K562 (cell line): ENCODE data around the gene GMDS. TPM values are rescaled to one million over a fixed set of nuclear protein-coding genes. Genes with fewer than 3 reads are reported as not detected.

Experiments
- ESRRB ChIP-seq: fragments of 250-450 bp; sonication (Bioruptor Pico); IDR thresholded peaks from 2 replicates; pipeline ENCODE4 v1.5.0; 2020; ENCODE audit warnings: mild to moderate bottlenecking, moderate library complexity, borderline replicate concordance
- FOSL1 ChIP-seq: fragments of 200-800 bp; sonication (Bioruptor generic); conservative IDR thresholded peaks from 2 replicates; pipeline ENCODE4 v1.6.1; 2016; ENCODE audit warnings: missing genetic modification characterization, missing compliant biosample characterization
- FOXP1 ChIP-seq: sonication (generic); formaldehyde crosslinking; IDR thresholded peaks from 2 replicates; pipeline ENCODE4 v1.8.0; 2022; ENCODE audit warnings: mild to moderate bottlenecking, missing genetic modification reagents
- HNRNPL ChIP-seq: fragments of 200-400 bp; formaldehyde crosslinking; IDR thresholded peaks from 2 replicates; pipeline ENCODE4 v1.6.1; 2017; ENCODE audit warnings: low read depth, mild to moderate bottlenecking, low read length
- JUND ChIP-seq, 2 experiments: IDR thresholded peaks; 2 replicates in 1 of 2; 3 replicates in 1 of 2; pipeline ENCODE4 v1.6.1; 2011; ENCODE audit warnings: borderline replicate concordance in 2 of 2, low read depth in 2 of 2, low read length in 2 of 2, improper control_type of control experiment in 1 of 2, missing biosample characterization in 1 of 2, missing genetic modification characterization in 1 of 2, missing genetic modification reagents in 1 of 2
- KDM5B ChIP-seq: fragments of 200-600 bp; sonication (generic); IDR thresholded peaks from 2 replicates; pipeline ENCODE4 v1.6.1; 2012; ENCODE audit warnings: low read depth, mild to moderate bottlenecking, moderate library complexity, low read length, control low read depth, inconsistent platforms; ENCODE audit not compliant: insufficient replicate concordance
- PHB2 ChIP-seq: fragments of 450-650 bp; IDR thresholded peaks from 2 replicates; pipeline ENCODE4 v1.6.1; 2017; ENCODE audit warnings: low read depth
- PPARD ChIP-seq: fragments of 250-450 bp; sonication (Bioruptor Pico); IDR thresholded peaks from 2 replicates; pipeline ENCODE4 v1.8.0; 2022; ENCODE audit warnings: inconsistent platforms, mild to moderate bottlenecking, moderate library complexity
- RUNX1 ChIP-seq: sonication (generic); IDR thresholded peaks from 2 replicates; pipeline ENCODE4 v1.6.1; 2016; ENCODE audit warnings: antibody characterized with exemption, low read depth
- SLC30A9 ChIP-seq: fragments of 250-450 bp; sonication (Bioruptor Pico); IDR thresholded peaks from 2 replicates; pipeline ENCODE4 v1.8.0; 2022; ENCODE audit warnings: mild to moderate bottlenecking, moderate library complexity
- STAT5A ChIP-seq: IDR thresholded peaks from 2 replicates; pipeline ENCODE4 v1.6.1; 2012; ENCODE audit warnings: low read length, inconsistent platforms, borderline replicate concordance
- TAF7 ChIP-seq: fragments of 450-650 bp; IDR thresholded peaks from 2 replicates; pipeline ENCODE4 v1.6.1; 2016; ENCODE audit warnings: missing genetic modification characterization, missing compliant biosample characterization
- XRCC3 ChIP-seq: fragments of 450-650 bp; IDR thresholded peaks from 2 replicates; pipeline ENCODE4 v1.6.1; 2017; ENCODE audit warnings: mild to moderate bottlenecking, moderate library complexity
- ZEB2 ChIP-seq: fragments of 450-650 bp; IDR thresholded peaks from 2 replicates; pipeline ENCODE4 v1.6.1; 2016
- ZNF140 ChIP-seq: fragments of 250-450 bp; sonication (Bioruptor Pico); IDR thresholded peaks from 2 replicates; pipeline ENCODE4 v1.8.0; 2021; ENCODE audit warnings: moderate library complexity, mild to moderate bottlenecking, inconsistent platforms
- ZNF408 ChIP-seq: fragments of 250-450 bp; sonication (Bioruptor Pico); IDR thresholded peaks from 2 replicates; pipeline ENCODE4 v1.4.0; 2020; ENCODE audit warnings: low read depth, mild to moderate bottlenecking, moderate library complexity
- polyA plus RNA-seq, 8 experiments: library from polyadenylated mRNA; depleted of rRNA in 4 of 8; stranded (reverse) in 5 of 8; unstranded in 3 of 8; fragments of >200 nt; fragmentation: Nextera tagmentation in 2 of 8; fragmentation: Illumina TruSeq in 1 of 8; extraction: Ambion mirVana in 2 of 8; extraction: Trizol in 1 of 8; gene quantifications; 2 replicates each; pipeline versions ENCODE4 v1.2.1 to v1.2.3, GENCODE V29; 2011 to 2014; ENCODE audit warnings: inconsistent platforms in 1 of 8, missing spikeins in 1 of 8
- total RNA-seq, 7 experiments: library from RNA; depleted of rRNA in 6 of 7; stranded (reverse); fragments of >200 nt in 6 of 7; fragmentation: Illumina TruSeq in 2 of 7; extraction: Trizol in 2 of 7; gene quantifications; 2 replicates each; pipeline versions ENCODE4 v1.2.1 to v1.2.3, GENCODE V29; 2011 to 2021; ENCODE audit warnings: low replicate concordance in 1 of 7
- TF ChIP-seq, protein P1 (sequence below): sonication (generic); formaldehyde crosslinking; IDR thresholded peaks from 2 replicates; pipeline ENCODE4 v1.8.1; 2023; ENCODE audit warnings: mild to moderate bottlenecking, missing genetic modification reagents, moderate library complexity
- TF ChIP-seq, protein P2 (sequence below): fragments of 200-800 bp; sonication (Bioruptor generic); IDR thresholded peaks from 2 replicates; pipeline ENCODE4 v1.6.1; 2017; ENCODE audit warnings: missing genetic modification characterization, missing compliant biosample characterization
- TF ChIP-seq, protein P3 (sequence below): fragments of 250-450 bp; sonication (Bioruptor Pico); IDR thresholded peaks from 2 replicates; pipeline ENCODE4 v1.5.1; 2021; ENCODE audit warnings: mild to moderate bottlenecking
- TF ChIP-seq, protein P4 (sequence below): fragments of 450-650 bp; IDR thresholded peaks from 2 replicates; pipeline ENCODE4 v1.6.1; 2014; ENCODE audit warnings: low read depth, mild to moderate bottlenecking, moderate library complexity, borderline replicate concordance

The GMDS gene
- total and polyA plus RNA-seq, 9 of the 15 experiments (the other 6 are each of a cell fraction or from before 2014, with no cell fraction given), result 0.48 to 31.8 (median 13.4) TPM

DNA sequence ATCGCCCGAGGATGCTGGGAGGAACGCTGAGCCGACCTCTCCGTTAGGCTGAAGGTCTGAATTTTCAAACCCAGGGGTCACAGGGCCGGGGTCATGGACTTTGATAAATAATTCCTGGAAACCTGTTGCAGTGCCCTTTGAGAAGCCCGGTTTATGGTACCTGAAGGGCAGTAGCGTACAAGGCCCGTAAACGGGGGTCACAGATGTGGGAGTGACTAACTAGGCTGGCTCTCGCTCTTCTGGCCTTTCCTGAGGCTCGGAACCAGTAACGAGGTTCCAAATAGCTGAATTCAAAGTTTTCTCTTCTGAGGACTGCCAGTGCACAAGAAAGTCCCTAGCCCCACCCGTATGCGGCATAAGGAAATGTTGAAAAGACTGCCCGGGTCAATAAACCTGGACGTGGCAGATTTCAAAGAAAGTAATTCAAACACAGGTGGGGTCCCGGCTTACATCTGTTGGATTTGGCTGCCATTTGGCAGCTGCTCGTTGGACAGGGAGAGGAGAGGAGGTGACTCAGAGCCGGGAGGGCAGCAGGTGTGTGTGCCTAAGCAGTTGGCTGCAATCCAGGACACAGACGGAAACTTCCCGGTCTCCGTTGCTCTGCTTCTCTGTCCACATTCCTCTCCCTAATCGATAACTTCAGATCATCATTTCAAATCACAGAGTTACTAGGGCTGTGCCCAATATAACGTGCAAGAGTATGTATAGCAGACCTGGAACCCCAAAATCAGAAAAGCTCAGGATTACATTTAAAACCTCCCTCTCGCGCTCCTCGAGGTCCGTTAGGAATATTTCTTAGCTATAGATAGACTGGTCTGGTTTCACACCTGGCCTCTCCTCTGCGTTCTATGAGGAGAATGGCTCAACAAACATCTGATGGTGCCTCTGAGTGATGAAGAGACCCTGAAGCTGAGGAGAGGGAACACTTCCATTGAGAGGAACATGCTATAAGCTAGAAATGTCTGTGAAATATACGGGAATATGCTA is 765 bp upstream of the GMDS start (continued):
- TF ChIP-seq STAT5A (no peak), TAF7 (tag) (no peak), HNRNPL (no peak), JUND (IDR thresholded peaks at IDR 0.05; ENCODE audit: borderline replicate concordance, low read depth, low read length) (peak; percentile 88), JUND (tag; IDR thresholded peaks at IDR 0.05; ENCODE audit: borderline replicate concordance, low read depth, low read length) (peak; percentile 75; the same call in 1 of the 3 replicates), ESRRB (no peak), PPARD (CRISPR knock-in tag) (no peak), RUNX1 (no peak), FOSL1 (tag) (peak; percentile 69), KDM5B (peak; percentile 3), ZNF140 (CRISPR knock-in tag) (no peak), SLC30A9 (no peak), ZNF408 (CRISPR knock-in tag) (no peak), XRCC3 (no peak), PHB2 (no peak), FOXP1 (no peak), ZEB2 (peak; percentile 33; the same call in 1 of the 2 replicates)
- TF ChIP-seq, protein P1, sequence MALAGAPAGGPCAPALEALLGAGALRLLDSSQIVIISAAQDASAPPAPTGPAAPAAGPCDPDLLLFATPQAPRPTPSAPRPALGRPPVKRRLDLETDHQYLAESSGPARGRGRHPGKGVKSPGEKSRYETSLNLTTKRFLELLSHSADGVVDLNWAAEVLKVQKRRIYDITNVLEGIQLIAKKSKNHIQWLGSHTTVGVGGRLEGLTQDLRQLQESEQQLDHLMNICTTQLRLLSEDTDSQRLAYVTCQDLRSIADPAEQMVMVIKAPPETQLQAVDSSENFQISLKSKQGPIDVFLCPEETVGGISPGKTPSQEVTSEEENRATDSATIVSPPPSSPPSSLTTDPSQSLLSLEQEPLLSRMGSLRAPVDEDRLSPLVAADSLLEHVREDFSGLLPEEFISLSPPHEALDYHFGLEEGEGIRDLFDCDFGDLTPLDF (CRISPR knock-in tag), result peak; percentile 59; the same call in 1 of the 2 replicates
- TF ChIP-seq, protein P2, sequence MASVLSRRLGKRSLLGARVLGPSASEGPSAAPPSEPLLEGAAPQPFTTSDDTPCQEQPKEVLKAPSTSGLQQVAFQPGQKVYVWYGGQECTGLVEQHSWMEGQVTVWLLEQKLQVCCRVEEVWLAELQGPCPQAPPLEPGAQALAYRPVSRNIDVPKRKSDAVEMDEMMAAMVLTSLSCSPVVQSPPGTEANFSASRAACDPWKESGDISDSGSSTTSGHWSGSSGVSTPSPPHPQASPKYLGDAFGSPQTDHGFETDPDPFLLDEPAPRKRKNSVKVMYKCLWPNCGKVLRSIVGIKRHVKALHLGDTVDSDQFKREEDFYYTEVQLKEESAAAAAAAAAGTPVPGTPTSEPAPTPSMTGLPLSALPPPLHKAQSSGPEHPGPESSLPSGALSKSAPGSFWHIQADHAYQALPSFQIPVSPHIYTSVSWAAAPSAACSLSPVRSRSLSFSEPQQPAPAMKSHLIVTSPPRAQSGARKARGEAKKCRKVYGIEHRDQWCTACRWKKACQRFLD (CRISPR knock-in tag), result 0 out of 2 replicates have a peak, but pooled peaks have one; percentile 43
- TF ChIP-seq, protein P3, sequence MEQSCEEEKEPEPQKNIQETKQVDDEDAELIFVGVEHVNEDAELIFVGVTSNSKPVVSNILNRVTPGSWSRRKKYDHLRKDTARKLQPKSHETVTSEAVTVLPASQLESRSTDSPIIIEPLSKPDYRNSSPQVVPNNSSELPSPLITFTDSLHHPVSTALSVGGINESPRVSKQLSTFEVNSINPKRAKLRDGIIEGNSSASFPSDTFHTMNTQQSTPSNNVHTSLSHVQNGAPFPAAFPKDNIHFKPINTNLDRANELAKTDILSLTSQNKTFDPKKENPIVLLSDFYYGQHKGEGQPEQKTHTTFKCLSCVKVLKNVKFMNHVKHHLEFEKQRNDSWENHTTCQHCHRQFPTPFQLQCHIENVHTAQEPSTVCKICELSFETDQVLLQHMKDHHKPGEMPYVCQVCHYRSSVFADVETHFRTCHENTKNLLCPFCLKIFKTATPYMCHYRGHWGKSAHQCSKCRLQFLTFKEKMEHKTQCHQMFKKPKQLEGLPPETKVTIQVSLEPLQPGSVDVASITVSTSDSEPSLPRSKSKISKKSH (CRISPR knock-in tag), result no peak
- TF ChIP-seq, protein P4, sequence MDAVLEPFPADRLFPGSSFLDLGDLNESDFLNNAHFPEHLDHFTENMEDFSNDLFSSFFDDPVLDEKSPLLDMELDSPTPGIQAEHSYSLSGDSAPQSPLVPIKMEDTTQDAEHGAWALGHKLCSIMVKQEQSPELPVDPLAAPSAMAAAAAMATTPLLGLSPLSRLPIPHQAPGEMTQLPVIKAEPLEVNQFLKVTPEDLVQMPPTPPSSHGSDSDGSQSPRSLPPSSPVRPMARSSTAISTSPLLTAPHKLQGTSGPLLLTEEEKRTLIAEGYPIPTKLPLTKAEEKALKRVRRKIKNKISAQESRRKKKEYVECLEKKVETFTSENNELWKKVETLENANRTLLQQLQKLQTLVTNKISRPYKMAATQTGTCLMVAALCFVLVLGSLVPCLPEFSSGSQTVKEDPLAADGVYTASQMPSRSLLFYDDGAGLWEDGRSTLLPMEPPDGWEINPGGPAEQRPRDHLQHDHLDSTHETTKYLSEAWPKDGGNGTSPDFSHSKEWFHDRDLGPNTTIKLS, result no peak
